Activated gamma-delta T cell treated with Interleukin-2 at 50 U/mL for 16 hours (primary cell): ENCODE measurements around the gene MAGOH.
"Not testable (repeated sequence)": the region's sequence is repeated elsewhere in the genome, so short reads cannot be mapped to it uniquely, and the experiment has no call there.

ENCODE experiments used
- DNase-seq: peaks from one replicate; pipeline ENCODE4 v3.0.0-alpha.2; 2020

The MAGOH gene

GRCh38 chr1:53219711-53220110 lies 18.6 kb downstream of the MAGOH start:
- DNase-seq, result no peak

DNA sequence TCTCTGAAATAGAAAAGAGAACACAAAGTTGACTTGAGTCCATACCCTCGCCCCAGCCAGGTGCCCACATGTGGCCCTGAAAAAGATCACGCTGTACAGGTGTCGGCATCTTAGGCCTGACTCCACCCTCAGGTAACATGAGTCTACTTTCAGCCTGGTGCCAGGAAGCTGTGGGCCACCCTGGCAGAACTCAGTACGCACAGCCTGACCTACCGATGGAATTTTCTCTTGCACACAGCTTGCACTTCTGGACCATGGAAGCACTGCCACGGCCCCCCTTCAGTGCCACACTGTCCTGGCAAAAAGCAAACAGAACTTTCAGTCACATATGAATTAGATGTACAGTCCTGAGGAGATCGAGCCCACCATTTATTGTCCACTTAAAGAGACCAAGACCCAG lies 20.1 kb downstream of the MAGOH start:
- no peak for DNase-seq

- DNase-seq, result no peak
These were observed 23.9 kb downstream of the MAGOH start for GRCh38 chr1:53214376-53214940.

DNA sequence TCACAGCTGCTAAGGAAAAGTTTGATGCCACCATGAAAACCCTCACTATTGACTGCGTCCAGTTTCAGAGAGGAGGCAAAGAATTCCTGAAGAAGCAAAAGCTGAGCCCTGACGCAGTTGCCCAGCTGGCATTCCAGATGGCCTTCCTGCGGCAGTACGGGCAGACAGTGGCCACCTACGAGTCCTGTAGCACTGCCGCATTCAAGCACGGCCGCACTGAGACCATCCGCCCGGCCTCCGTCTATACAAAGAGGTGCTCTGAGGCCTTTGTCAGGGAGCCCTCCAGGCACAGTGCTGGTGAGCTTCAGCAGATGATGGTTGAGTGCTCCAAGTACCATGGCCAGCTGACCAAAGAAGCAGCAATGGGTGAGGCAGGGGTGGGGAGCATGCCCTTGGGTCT lies 27.4 kb downstream of the MAGOH start:
- DNase-seq, result no peak

- DNase-seq, result no peak
These were observed 28.0 kb downstream of the MAGOH start for GRCh38 chr1:53210352-53210751.

GRCh38 chr1:53207726-53208125 lies 30.6 kb downstream of the MAGOH start:
- no peak for DNase-seq

GRCh38 chr1:53206735-53207379 lies 31.5 kb downstream of the MAGOH start:
- no peak for DNase-seq

DNA sequence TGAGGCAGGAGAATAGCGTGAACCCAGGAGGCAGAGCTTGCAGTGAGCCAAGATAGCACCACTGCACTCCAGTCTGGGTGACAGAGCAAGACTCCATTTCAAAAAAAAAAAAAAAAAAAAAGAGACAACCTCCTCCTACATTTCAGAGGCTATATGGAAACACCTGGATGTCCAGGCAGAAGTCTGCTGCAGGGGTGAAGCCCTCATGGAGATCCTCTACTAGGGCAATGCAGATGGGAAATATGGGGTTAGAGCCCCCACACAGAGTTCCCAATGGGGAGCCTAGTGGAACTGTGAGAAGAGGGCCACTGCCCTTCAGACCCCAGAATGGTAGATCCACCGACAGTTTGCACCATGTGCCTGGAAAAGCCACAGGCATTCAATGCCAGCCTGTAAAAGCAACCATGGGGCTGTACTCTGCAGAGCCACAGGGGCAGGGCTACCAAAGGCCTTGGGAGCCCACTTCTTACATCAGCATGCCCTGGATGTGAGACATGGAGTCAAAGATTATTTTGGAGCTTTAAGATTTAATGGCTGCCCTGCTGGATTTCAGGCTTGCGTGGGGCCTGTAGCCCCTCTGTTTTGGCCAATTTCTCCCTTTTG lies 32.1 kb downstream of the MAGOH start:
- DNase-seq, result not testable (repeated sequence)

GRCh38 chr1:53205496-53205895 lies 32.8 kb downstream of the MAGOH start:
- not testable (repeated sequence) for DNase-seq

- no peak for DNase-seq
These were observed 34.9 kb downstream of the MAGOH start for GRCh38 chr1:53203466-53203865.

DNA sequence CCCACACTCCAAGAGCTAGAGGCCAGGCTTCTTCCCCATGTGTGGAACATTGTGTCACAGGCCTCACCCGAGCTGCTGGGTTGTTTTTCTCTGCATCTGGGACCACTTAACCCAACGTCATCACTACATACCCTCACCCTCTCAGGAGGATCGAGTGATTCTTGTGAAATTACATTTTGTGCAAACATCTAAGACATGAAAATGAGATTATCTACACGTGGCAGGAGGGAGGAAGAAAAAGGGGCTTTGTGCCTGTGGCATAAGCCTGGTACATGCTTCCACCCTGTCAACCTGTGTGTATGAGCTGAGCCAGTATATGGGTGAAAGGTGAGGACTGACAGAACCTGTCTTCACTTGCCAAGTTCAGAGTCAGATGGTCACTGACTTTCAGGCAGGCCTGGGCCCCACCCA lies 40.1 kb downstream of the MAGOH start:
- no peak for DNase-seq

- no peak for DNase-seq
These were observed 40.8 kb downstream of the MAGOH start for GRCh38 chr1:53197291-53198200.

GRCh38 chr1:53196485-53197290 lies 41.6 kb downstream of the MAGOH start, which contains the start of gene CPT2:
CPT2 (plus strand) TSS chr1:53196824; CDS start chr1:53196944, 120 bp downstream.
- DNase-seq, result peak; percentile 93

DNA sequence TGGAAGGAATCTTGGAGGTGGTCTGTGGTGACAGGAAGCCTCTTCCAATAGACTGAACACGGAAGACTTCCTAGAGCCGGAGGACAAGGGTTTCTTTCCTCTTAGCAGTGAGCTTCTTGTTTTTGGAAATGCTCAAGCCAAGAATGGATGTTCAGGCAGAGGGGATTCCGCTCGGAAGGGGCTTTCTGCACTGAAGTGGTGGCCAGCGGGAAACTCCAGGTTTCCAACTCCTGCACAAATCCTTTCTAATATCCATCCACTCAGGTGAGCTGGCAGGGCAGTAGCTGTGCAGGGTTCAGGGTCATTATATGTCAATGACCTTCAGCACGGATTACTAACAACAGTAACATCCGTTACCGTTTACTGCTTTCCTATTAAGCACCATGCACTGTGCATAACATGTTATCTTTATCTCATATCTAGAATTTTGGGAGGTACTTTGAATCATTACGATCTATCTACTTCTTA lies 42.3 kb downstream of the MAGOH start:
- DNase-seq, result no peak

GRCh38 chr1:53195246-53196016 lies 42.9 kb downstream of the MAGOH start:
- no peak for DNase-seq

- DNase-seq, result no peak
These were observed 48.1 kb downstream of the MAGOH start for GRCh38 chr1:53190210-53190611.

DNA sequence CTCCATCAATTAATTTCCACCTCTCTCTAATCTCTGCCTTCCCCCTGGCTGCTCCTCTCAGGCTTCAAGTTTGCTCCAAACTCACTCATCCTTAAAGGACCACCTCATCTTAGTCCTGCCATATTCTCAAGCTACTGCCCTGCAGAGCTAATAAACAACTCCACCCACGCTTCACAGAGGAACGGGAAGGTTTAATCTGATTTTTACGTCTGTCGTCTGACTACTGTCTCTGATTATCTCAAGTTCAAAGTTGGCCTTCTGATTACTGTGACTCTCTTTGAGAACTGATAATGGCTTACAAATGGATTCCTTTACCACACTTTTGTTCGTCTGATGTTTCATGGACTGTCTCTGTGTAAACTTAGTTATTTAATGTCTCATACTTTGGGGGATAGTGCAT lies 49.3 kb downstream of the MAGOH start:
- no peak for DNase-seq

DNA sequence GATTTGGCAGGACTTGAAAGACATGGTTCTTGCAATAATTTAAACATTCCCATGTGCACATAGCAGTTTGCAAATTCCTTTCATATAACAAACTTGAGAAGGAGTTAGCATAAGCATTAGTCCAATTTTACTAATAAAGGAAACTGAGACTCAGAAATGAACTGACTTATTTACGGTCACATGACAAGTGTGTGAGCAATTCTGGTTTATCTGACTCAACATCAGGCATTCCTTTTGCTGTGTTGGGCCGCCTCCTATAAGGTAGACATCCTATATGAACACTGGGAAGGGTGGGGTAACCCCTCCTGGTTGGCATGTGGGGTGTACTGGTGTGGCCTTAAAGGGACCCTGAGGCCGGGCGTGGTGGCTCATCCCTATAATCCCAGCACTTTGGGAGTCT lies 50.2 kb downstream of the MAGOH start:
- DNase-seq, result no peak

DNA sequence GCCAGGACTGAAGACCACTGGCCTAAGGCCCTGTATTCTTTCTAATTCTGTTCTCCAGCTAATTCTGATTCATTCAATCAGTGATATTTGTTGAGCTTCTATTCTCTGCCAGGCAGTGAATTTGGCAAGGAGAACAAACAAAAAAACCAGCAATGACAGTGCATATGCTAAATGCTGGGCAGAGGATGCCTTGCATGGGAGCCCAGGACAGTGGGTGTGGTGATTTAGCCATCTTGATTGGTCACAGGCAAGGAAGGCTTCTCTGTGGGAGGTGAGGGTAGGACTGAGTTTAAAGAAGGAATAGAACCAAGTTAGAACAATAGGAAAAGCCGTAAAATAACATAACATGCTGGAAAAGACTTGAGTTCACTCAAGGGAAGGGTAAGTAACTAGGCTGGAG lies 50.9 kb downstream of the MAGOH start:
- DNase-seq, result no peak

DNA sequence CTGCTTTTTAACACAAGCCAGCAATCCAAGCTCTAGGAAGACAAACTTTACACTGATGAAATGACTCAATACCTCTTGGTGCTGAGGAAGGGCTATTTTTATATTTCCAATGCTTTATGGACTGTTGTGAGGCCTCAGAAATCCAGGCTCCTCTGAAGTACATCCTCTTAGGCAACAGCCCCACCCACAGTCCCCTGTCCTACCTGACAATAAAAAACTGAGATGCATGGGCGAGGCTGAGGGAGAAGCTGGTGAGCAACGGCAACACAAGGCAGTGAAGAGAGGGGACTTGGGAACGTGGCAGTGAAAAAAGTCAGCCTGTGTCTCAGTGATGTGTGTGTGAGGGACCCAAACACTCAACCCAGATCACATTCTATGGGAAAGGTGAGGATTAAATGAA lies 51.8 kb downstream of the MAGOH start:
- DNase-seq, result no peak

DNA sequence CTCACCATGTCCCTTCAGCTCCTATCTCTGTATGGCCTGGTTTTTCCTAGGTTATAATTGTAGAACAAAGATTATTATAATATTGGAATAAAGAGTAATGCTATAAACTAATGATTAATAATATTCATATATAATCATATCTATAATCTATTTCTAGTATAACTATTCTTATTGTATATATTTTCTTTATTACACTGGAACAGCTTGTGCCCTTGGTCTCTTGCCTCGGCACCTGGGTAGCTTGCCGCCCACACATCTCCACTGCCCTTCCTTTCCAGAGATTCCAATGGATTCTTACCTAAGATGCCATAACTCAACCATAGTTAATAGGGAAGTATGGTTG lies 52.4 kb downstream of the MAGOH start:
- DNase-seq, result not testable (repeated sequence)
